Brain microvascular endothelial cell (primary cell): ENCODE data around the gene ZCCHC24.
A peak's percentile ranks its signal among the peaks of the same experiment; 100 is the strongest.

ENCODE experiments used
- DNase-seq: peaks from one replicate; pipeline ENCODE4 v3.0.0-alpha.2; 2020
- H3K27ac ChIP-seq: fragments of 250-450 bp; sonication (Bioruptor Pico); 2 replicates; pipeline ENCODE4 v1.5.1; 2020; ENCODE audit warnings: mild to moderate bottlenecking, moderate library complexity
- H3K27me3 ChIP-seq: fragments of 250-450 bp; sonication (Bioruptor Pico); replicated peaks from 2 replicates; pipeline ENCODE4 v1.5.1; 2020; ENCODE audit warnings: mild to moderate bottlenecking
- H3K36me3 ChIP-seq: fragments of 250-450 bp; sonication (Bioruptor Pico); replicated peaks from 2 replicates; pipeline ENCODE4 v1.5.1; 2020; ENCODE audit warnings: mild to moderate bottlenecking
- H3K4me3 ChIP-seq: 2 replicates; pipeline ENCODE4 v1.5.1; 2011; ENCODE audit warnings: low read depth, mild to moderate bottlenecking, control low read depth, low read length, moderate library complexity
- in situ Hi-C: cut with HindIII; loops from 2 replicates; pipeline ENCODE4 v1.10.0; 2017; ENCODE audit warnings: low sequenced_read_pairs, low pct_ligation_motif_present
- TF ChIP-seq, protein P1 (sequence below): IDR thresholded peaks from 2 replicates; pipeline ENCODE4 v1.5.1; 2011; ENCODE audit warnings: low read depth, mild to moderate bottlenecking, moderate library complexity, low read length, control low read depth, inconsistent platforms; ENCODE audit errors: missing control alignments

ZCCHC24 gene

DNA sequence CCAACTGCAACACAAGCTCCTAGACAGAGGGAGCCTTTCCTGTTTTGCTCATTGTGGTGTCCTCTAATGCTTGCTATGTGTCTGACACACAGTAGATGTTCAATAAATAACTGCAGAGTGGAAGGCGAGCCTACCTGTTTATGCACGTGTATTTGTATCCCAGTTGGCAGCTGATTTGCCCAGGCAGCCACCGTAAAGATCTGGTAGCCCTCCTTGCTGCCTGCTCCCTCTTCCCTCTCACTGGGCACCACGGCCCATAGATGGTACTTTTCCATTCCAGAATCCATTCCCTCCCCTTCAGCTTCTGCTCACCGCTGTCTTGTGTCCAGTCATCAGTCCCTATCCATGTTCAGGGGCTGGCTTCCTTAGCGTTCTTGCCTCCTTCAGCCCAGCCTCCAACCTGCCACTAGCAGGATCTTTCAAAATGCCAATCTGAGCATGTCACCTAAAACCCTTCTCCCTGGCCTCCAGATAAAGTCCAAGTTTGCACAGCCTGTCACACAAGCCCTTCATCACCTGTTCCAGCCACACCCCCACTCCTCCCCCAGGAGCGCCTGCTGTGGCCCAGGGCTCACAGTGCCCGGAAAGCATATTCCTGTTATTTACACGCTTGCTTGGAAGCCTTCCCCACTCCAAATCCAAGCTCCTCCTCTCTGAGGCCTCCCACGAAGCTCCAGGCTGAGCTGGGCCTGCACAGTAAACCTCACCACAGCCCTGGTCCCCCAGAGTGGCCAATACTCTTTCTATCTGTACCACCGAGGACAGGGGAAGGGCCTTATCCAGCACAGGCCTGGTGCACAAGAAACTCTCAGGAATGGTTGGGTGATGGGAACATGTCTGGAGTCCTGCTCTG is 21.0 kb downstream of the ZCCHC24 start:
- in situ Hi-C loops = no loop called here
- DNase-seq = no peak
- no peak overlapping the region for H3K27ac ChIP-seq
- H3K36me3 ChIP-seq = peaks cover 7% of the 10 kb centered on the region
- H3K27me3 ChIP-seq = no peaks in the 10 kb centered on the region
- H3K4me3 ChIP-seq = no peak overlapping the region
- TF ChIP-seq, protein P1, sequence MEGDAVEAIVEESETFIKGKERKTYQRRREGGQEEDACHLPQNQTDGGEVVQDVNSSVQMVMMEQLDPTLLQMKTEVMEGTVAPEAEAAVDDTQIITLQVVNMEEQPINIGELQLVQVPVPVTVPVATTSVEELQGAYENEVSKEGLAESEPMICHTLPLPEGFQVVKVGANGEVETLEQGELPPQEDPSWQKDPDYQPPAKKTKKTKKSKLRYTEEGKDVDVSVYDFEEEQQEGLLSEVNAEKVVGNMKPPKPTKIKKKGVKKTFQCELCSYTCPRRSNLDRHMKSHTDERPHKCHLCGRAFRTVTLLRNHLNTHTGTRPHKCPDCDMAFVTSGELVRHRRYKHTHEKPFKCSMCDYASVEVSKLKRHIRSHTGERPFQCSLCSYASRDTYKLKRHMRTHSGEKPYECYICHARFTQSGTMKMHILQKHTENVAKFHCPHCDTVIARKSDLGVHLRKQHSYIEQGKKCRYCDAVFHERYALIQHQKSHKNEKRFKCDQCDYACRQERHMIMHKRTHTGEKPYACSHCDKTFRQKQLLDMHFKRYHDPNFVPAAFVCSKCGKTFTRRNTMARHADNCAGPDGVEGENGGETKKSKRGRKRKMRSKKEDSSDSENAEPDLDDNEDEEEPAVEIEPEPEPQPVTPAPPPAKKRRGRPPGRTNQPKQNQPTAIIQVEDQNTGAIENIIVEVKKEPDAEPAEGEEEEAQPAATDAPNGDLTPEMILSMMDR = no peak

DNA sequence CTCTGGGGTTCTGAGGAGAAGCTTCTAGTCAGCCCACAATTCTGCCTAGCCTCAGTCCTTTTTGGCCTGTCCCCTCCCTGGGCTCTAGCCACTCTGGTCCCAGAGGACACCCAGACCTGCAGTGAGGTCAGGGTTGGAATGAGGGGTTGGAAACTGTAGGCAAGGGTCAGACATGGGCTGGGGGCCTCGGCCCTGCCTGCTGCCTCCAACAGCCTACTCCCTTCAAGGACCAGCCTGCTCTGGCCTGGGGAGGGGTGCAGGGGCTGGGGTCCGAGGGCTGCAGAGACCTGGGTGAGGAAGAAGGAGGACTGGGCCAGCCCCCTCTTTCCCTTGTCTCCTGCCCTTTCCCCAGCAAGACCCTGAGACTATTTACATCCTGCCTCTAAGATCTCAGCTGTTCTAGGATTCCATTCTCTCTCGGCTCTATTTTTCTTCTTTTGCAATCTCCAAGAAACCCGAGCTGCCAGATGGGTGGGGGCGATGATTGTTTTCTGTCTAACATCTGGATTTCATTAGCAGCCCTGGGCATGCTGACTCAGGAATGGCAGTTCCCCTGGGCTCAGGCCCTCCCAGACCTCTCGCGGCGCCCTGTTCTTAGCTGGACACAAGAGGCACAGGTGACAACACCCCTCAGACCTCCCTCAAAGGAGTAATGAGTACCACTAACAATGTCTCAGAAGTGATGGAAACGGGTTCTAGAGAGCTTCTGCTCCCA is 23.1 kb downstream of the ZCCHC24 start:
- in situ Hi-C loops = no loop called here
- peak; percentile 84 for DNase-seq
- H3K36me3 ChIP-seq = peaks cover 4% of the 10 kb centered on the region
- TF ChIP-seq, protein P1 = no peak
- peak overlapping the region; percentile 52 for H3K27ac ChIP-seq
- no peak overlapping the region for H3K4me3 ChIP-seq
- H3K27me3 ChIP-seq = no peaks in the 10 kb centered on the region

DNA sequence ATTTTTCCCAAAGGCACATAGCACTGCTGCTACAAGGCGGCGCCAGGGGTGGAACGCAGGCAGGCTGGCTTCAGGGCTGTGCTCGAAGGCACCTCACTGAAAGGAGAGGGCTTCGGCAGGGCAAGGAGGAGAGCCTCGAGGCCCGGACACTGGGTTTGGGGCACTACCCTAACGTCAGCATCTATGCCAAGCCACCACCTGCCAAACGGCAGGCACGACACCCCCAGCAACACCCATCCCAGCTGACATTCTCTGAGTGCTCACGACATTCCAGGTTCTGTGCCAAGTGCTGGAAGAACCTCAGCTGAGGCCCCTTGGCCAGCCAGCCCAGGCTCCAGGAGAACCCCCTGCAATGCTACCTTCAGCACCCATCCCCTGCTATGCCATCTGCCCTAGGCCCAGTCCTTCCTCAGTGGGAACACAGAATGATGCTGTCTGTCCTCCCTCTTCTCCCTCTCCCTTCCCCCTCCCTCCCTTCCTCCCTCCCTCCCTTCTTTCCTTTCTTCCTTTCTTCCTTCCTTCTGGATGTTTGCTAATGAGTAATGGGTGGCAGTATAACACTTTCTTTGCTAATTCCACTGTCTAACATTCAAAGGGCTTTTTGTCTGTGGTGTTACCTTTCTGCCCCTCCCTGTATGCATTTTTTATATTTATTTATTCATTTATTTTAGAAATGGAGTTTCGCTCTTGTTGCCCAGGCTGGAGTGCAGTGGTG is 24.3 kb downstream of the ZCCHC24 start:
- H3K4me3 ChIP-seq = no peak overlapping the region
- H3K36me3 ChIP-seq = peaks cover 9% of the 10 kb centered on the region
- in situ Hi-C loops = no loop called here
- no peaks in the 10 kb centered on the region for H3K27me3 ChIP-seq
- TF ChIP-seq, protein P1 = no peak
- no peak overlapping the region for H3K27ac ChIP-seq
- no peak for DNase-seq

DNA sequence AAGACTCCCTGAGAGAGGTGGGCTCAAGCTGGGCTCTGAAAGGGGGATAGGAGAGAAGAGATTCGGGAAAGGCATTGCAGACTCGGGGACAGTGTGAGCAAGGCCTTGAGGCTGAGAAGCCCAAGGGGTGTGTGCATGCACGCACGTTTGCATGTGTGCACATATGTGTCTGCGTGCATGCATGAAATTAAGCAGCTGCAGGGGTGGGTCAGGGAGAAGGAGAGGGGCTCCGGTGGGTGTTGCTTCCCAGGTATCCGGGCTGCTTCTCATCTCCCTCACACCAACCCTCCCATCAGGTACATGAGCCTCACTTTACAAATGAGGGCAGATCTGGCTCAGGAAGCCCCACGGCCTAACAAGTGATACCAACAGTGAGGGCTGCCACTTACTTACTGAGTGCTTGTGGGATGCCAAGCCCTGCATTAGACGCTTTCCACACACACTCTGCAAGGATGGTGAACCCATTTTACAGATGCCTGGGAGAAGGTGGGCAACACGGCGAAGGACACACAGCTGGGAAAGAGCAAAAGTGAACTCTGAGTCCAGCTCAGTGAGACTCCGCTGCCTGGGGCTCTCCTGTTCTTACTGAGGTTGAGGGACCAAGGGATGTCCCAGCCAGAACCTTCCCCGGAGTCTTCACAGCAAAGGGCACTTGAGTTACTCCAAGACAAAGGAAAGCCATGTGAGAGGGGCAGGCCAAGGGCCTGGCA is 26.4 kb downstream of the ZCCHC24 start:
- no peak overlapping the region for H3K27ac ChIP-seq
- in situ Hi-C loops = no loop called here
- H3K36me3 ChIP-seq = peaks cover 5% of the 10 kb centered on the region
- TF ChIP-seq, protein P1 = no peak
- H3K27me3 ChIP-seq = no peaks in the 10 kb centered on the region
- H3K4me3 ChIP-seq = no peak overlapping the region
- DNase-seq = no peak

DNA sequence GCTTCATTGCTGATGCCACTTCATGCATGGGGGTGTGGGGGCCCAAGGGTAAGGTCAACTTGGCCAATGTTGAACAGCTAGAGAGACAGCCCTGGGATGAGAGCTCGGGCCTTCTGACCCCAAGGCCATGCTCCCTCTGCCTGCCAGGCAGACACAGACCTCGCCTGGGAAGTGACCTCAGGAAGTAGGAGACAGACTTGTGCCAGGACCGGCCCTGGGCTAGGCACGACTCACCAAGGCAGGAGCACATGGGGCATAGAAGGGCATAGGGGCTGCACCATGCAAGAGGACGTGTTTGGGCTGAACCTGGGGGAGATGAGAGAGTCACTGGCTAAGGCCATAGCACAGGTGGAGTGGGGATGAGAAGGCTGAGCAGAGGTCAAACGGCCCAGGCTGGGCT is 27.1 kb downstream of the ZCCHC24 start:
- DNase-seq = no peak
- TF ChIP-seq, protein P1 = no peak
- Histone ChIP-seq H3K27ac (no peak overlapping the region), H3K27me3 (no peaks in the 10 kb centered on the region), H3K4me3 (no peak overlapping the region), H3K36me3 (peaks cover 5% of the 10 kb centered on the region)
- in situ Hi-C loops = no loop called here
